SH-SY5Y (cell line): Measurements from ENCODE around the gene KRT6B.

ENCODE experiments used
- GATA2 ChIP-seq: IDR thresholded peaks from 2 replicates; pipeline ENCODE4 v1.6.1; 2011; ENCODE audit warnings: mild to moderate bottlenecking, low read depth, low read length
- GATA3 ChIP-seq: IDR thresholded peaks from 2 replicates; pipeline ENCODE4 v1.6.1; 2011; ENCODE audit warnings: low read depth, mild to moderate bottlenecking, low read length, moderate library complexity

The KRT6B gene

GRCh38 chr12:52452101-52452500 is at the start of gene KRT6B:
TSS of gene KRT6B (minus strand) at chr12:52452146. CDS start at chr12:52452078, 68 bp downstream.
- no peak for TF ChIP-seq GATA2
- no peak for TF ChIP-seq GATA3

GRCh38 chr12:52501490-52501889 is 49.5 kb upstream of the KRT6B start:
- TF ChIP-seq GATA2: no peak
- TF ChIP-seq GATA3: no peak

GRCh38 chr12:52499806-52500560 is 48.0 kb upstream of the KRT6B start:
- no peak for TF ChIP-seq GATA2
- TF ChIP-seq GATA3: no peak

GRCh38 chr12:52498946-52499345 is 47.0 kb upstream of the KRT6B start:
- TF ChIP-seq GATA2: no peak
- no peak for TF ChIP-seq GATA3

- TF ChIP-seq GATA3: no peak
- no peak for TF ChIP-seq GATA2
Measured at GRCh38 chr12:52497975-52498374, 46.0 kb upstream of the KRT6B start.

- TF ChIP-seq GATA3 (no peak), GATA2 (no peak)
Measured at GRCh38 chr12:52496590-52497071, 44.7 kb upstream of the KRT6B start.

- no peak for TF ChIP-seq GATA2
- TF ChIP-seq GATA3: no peak
Measured at GRCh38 chr12:52496054-52496453, 44.1 kb upstream of the KRT6B start.

GRCh38 chr12:52495389-52495788 is 43.4 kb upstream of the KRT6B start:
- no peak for TF ChIP-seq GATA3
- no peak for TF ChIP-seq GATA2

GRCh38 chr12:52494518-52494917 is 42.6 kb upstream of the KRT6B start:
- no peak for TF ChIP-seq GATA2
- no peak for TF ChIP-seq GATA3

- TF ChIP-seq GATA2 (no peak), GATA3 (no peak)
Measured at GRCh38 chr12:52494100-52494499, 42.2 kb upstream of the KRT6B start.

- TF ChIP-seq GATA2 (no peak), GATA3 (no peak)
Measured at GRCh38 chr12:52493172-52493571, 41.2 kb upstream of the KRT6B start, which contains the start of gene KRT6A. TSS of gene KRT6A (minus strand) at chr12:52493257. CDS start at chr12:52493188, 69 bp downstream.

GRCh38 chr12:52488736-52489135 is 36.8 kb upstream of the KRT6B start:
- no peak for TF ChIP-seq GATA3
- TF ChIP-seq GATA2: no peak

GRCh38 chr12:52487211-52487610 is 35.3 kb upstream of the KRT6B start:
- TF ChIP-seq GATA2 (no peak), GATA3 (no peak)

- no peak for TF ChIP-seq GATA3
- TF ChIP-seq GATA2: no peak
Measured at GRCh38 chr12:52486166-52487105, 34.5 kb upstream of the KRT6B start.
